ENCODE results near the gene CAMTA1.

DNA sequence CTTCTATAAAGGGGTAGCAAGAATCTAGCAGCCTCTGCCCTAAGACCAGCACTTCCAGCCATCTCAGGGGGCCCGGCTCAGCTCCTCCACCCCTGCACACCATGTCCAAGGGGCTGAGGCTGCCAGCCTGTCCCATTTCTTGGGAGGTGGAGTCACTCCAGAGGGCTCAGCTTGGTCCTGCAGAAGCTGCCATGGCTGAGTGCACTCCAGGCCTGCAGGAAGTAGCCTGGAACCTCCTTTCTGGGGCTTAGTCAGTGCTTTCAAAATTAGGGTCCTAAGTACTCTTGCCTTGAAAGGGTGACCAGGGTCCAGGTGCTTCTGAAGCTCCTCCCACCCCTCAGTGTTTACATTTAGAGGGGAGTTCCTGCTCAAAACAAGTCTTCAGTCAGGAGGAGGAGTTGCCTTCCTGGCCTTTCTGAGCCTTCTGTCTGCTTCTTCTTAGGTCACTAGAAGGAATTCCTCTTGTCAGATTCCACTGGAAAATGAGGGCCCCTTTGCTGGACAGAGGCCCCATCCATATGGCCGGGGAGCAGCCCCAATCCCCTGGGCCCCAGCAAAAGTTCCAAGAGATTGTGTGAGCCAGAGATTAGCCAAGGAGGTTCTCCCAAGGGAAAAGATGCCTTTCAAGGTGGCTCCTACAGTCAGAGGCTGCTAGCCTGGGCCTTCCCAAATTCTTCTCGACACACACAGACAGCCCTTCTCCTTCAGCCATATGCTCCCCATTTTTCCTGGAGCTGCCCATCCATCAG, 857.7 kb downstream of the CAMTA1 start:
- TF ChIP-seq, protein P1, sequence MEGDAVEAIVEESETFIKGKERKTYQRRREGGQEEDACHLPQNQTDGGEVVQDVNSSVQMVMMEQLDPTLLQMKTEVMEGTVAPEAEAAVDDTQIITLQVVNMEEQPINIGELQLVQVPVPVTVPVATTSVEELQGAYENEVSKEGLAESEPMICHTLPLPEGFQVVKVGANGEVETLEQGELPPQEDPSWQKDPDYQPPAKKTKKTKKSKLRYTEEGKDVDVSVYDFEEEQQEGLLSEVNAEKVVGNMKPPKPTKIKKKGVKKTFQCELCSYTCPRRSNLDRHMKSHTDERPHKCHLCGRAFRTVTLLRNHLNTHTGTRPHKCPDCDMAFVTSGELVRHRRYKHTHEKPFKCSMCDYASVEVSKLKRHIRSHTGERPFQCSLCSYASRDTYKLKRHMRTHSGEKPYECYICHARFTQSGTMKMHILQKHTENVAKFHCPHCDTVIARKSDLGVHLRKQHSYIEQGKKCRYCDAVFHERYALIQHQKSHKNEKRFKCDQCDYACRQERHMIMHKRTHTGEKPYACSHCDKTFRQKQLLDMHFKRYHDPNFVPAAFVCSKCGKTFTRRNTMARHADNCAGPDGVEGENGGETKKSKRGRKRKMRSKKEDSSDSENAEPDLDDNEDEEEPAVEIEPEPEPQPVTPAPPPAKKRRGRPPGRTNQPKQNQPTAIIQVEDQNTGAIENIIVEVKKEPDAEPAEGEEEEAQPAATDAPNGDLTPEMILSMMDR (IDR thresholded peaks at IDR 0.05) = no peak
- no peak for TF ChIP-seq POLR2A (IDR thresholded peaks at IDR 0.05)

Measured in upper lobe of left lung (tissue), 4 donors.